HG03103 (cell line): ENCODE measurements around the gene WWP2.
"Not testable (repeated sequence)": the region's sequence is repeated elsewhere in the genome, so short reads cannot be mapped to it uniquely, and the experiment has no call there.

Source experiments
- ATAC-seq: cut with Tn5 transposase; IDR thresholded peaks from one replicate; pipeline ENCODE4 v1.9.1; 2021; ENCODE audit warnings: low read depth; ENCODE audit not compliant: unreplicated experiment

WWP2 gene

DNA sequence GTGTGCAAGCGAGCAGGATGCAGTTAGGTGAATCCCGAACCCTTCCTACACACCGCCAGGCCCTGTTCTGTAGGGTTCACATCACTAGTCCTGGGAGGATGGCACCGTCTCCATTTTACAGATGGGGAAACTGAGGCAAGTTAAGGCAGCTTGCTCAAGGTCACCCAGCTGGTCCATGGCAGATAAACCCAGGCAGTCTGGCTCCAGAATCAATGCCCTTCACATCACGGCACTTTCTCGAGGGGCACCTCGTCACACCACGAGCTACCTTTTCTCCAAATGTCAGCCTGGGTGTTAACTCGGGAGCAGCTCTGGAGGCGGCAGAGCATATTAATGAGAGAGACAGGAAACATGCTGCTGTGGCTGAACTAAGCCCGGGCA, 16.9 kb upstream of the WWP2 start:
- ATAC-seq, result no peak

- ATAC-seq, result no peak
Observed at GRCh38 chr16:69745959-69746358, 16.2 kb upstream of the WWP2 start.

DNA sequence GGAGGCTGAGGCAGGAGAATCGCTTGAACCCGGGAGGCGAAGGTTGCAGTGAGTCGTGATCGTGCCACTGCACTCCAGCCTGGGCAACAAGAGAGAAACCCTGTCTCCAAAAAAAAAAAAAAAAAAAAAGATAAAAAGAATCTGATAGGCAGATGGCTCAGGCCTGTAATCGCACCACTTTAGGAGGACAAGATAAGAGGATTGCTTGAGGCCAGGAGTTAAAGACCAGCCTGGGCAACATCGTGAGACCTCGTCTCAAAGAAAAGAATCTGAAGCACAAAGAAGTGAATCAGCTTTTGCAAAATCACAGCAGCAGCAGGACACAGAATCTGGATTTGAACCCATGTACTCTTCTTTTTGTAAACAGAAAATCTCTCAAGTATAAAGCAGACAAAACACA, 15.0 kb upstream of the WWP2 start:
- no peak for ATAC-seq

- ATAC-seq, result no peak
Observed at GRCh38 chr16:69748694-69749345, 13.3 kb upstream of the WWP2 start.

GRCh38 chr16:69754143-69754468, 8.0 kb upstream of the WWP2 start:
- no peak for ATAC-seq

DNA sequence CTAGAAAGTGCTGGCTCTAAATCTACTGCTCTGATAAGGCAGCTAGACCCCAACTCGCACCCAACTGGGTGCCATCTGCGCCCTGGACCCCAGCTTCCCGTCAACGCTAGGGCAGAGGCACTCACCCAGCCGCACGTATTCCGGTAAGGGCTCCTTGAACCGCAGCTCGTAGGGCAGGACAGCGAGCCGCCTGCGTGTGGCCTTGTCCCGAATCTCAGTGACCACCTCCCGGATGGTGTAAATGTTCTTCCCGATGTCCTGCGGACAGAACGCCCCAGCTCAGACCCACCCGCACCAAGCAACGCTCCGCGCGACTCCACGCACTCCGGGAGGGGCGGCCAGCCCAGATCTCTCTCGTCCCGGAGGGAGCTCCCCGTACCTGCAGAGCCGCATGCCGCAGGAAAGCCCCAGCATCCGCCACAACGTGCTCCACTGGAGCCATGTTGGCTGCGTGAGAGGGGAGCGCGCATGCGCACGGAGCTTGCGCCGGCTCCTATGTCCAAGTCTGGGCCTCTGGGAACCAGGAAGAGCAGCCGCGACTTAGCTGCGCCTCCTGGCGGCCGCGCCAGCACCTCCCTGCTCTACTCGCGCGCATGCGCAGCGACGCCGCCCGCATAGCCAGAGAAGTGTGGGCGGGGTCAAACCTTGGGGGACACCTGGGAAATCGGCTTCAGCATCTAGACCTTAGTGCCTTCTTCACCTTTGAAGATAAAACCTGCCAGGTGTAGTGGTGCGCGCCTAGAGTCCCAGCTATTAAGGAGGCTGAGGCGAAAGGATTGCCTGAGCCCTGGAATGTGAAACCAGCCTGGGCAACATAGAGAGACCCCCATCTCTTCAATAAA, 7.4 kb upstream of the WWP2 start, which contains the start of gene NOB1:
Gene NOB1, minus strand, starts transcription at position 458 of the 842 bp plus-strand sequence. Its CDS starts 16 bp downstream, at position 442.
- peak; percentile 91 for ATAC-seq

DNA sequence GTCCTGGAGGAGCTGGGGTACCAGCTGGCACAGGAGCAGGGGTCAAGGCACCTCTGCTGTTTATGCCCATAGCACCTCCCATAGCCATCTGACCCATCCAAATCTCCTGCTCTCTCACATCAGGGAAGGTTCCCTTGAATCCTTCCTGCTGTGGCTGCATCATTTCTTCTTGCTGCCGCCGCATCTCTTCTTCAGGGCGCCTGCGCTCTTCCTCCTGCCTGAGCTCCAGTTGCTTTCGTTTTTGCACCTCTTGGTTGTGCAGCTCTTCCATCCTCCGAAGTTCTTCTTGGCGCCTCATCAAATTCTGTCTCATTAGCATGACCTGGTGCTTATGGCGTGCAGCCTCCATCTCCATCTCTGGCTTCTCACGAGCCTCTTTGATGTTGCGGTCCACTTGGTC, 5.4 kb upstream of the WWP2 start:
- no peak for ATAC-seq

GRCh38 chr16:69757375-69757774, 4.8 kb upstream of the WWP2 start:
- ATAC-seq, result not testable (repeated sequence)

GRCh38 chr16:69762814-69763598, 874 bp downstream of the WWP2 start:
- no peak for ATAC-seq

- no peak for ATAC-seq
Observed at GRCh38 chr16:69763599-69763942, 1.4 kb downstream of the WWP2 start.

GRCh38 chr16:69767459-69768229, 5.5 kb downstream of the WWP2 start:
- ATAC-seq, result no peak

DNA sequence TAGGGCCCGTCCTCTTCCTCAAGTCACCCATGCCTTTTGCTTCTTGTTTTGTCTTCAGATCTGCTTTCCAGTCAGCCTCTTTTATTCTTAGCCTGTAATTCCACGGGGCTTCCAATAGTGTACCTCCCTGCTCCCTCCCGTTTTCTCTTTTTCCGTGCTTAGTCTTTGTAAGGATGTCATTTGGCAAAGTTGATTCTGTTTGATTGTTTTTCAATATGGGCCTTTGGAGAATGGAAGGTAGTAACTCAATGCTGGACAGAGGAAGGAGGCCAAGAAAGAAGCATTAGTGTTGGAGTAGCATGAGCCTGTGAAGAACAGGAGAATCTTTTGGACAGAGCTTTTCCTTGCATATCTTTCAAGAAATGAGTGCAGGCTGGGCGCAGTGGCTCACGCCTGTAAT, 6.5 kb downstream of the WWP2 start:
- ATAC-seq, result no peak

DNA sequence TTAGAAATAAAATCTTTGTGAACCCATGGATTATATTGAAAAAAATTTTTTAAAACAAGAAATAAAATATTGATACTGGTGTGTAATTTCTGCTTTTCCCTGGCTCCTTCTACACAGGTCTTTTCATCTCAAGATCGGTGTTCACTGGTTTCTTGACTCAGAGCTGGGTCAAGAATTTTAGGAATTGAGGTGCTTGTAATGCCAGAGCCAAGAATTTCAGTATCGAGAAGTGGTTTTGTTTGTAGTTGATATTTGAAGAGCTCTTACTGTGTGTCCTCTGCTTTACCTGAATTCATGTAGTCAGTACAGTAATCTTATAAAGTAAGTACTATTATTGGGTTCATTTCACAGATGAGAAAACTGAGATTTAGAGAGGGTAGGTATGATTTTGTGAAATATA, 7.3 kb downstream of the WWP2 start:
- no peak for ATAC-seq

GRCh38 chr16:69771651-69771967, 9.5 kb downstream of the WWP2 start:
- no peak for ATAC-seq

DNA sequence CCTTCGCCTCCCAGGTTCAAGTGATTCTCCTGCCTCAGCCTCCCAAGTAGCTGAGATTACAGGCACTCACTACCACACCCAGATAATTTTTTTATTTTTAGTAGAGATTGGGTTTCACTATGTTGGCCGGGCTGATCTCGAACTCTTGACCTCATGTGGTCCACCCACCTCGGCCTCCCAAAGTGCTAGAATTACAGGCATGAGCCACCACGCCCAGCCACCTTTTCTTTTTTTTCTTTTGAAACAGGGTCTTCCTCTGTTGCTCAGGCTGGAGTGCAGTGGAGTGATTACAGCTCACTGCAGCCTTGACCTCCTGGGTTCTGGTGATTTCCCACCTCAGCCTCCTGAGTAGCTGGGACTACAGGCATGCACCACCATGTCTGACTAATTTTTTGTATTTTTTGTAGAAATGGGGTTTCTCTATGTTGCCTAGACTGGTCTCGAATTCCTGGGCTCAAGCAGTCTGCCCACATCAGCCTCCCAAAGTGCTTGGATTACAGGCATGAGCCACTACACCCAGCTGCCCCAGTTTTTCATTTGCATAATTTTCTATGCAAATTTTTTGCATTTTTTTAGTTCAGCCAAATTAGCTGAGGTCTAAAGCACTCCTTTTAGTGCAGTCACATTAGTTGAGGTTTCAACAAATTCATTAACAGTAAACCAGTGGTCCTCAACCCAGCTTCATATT, 11.3 kb downstream of the WWP2 start:
- no peak for ATAC-seq

- no peak for ATAC-seq
Observed at GRCh38 chr16:69775563-69775962, 13.4 kb downstream of the WWP2 start.

DNA sequence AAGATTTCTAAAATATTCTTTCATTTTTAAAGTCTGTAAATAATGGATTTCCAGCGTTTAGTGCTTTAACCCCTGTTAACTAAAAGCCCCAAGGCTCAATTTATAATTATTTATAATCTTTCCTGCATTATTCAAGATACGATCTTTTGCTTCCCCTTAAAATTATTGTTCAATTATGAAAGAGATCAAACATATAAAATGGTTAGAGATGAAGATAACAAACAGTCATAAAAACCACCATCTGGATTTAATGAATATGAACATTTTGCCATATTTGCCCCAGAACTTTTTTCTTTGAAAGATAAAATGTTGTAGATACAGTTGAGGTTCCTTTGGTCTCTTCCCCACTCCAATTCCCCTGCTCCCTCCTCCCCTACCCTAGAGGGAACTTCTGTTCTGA, 17.6 kb downstream of the WWP2 start:
- ATAC-seq, result no peak

- no peak for ATAC-seq
Observed at GRCh38 chr16:69781118-69781517, 19.0 kb downstream of the WWP2 start.

DNA sequence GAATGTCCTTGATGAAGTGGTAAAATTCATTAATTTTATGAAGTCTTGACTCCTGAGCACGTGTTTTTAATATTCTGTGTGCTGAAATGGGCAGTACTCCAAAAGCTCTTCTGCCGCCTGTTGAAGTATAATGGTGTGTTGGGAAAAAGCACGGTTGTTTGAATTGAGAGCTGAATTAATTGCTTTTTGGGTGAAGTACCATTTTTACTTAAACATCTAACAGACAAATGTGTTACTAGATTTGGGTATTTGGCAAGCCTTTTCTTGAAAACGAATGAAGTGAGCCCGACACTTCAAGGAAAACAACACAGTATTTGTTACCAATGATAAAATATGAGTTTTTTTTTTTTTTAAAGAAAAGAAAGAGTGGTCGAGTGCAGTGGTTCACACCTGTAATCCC, 22.5 kb downstream of the WWP2 start:
- ATAC-seq, result no peak

GRCh38 chr16:69787883-69788282, 25.8 kb downstream of the WWP2 start:
- no peak for ATAC-seq
